ENCODE results near the gene CELA2B. TPM values are rescaled to one million over a fixed set of nuclear protein-coding genes. Genes with fewer than 3 reads are reported as not detected.
A peak's percentile ranks its signal among the peaks of the same experiment; 100 is the strongest.

The CELA2B gene
- total and polyA plus RNA-seq, 10 of the 15 experiments (the other 5 are each of a cell fraction or from before 2014, with no cell fraction given): not detected

- TF ChIP-seq NRF1 (conservative IDR thresholded peaks at IDR 0.05; ENCODE audit: low read depth, low read length) (no peak), CEBPB (IDR thresholded peaks at IDR 0.05; ENCODE audit: borderline replicate concordance in 1 of 2, low read depth in 2 of 2, low read length in 2 of 2) (no peak), RCOR1 (conservative IDR thresholded peaks at IDR 0.05; ENCODE audit: low read depth, low read length) (no peak), ATF3 (IDR thresholded peaks at IDR 0.05; ENCODE audit: borderline replicate concordance, extremely low read depth, low read depth, low read length) (no peak), IRF4 (IDR thresholded peaks at IDR 0.05; ENCODE audit: low read depth, low read length) (no peak), WRNIP1 (IDR thresholded peaks at IDR 0.05; ENCODE audit: borderline replicate concordance, low read depth, low read length) (no peak), SMC3 (IDR thresholded peaks at IDR 0.05; ENCODE audit: borderline replicate concordance, low read length) (peak; percentile 86), CBX5 (IDR thresholded peaks at IDR 0.05; ENCODE audit: low read depth) (no peak), LARP7 (IDR thresholded peaks at IDR 0.05) (0 out of 2 replicates have a peak, but pooled peaks have one; percentile 50), NFYB (IDR thresholded peaks at IDR 0.05; ENCODE audit: insufficient read depth, low read depth, low read length) (no peak), RAD21 (IDR thresholded peaks at IDR 0.05; ENCODE audit: insufficient read depth, low read depth, low read length) (peak; percentile 85), TCF7 (IDR thresholded peaks at IDR 0.05; ENCODE audit: borderline replicate concordance) (no peak)
- TF ChIP-seq, protein P1, sequence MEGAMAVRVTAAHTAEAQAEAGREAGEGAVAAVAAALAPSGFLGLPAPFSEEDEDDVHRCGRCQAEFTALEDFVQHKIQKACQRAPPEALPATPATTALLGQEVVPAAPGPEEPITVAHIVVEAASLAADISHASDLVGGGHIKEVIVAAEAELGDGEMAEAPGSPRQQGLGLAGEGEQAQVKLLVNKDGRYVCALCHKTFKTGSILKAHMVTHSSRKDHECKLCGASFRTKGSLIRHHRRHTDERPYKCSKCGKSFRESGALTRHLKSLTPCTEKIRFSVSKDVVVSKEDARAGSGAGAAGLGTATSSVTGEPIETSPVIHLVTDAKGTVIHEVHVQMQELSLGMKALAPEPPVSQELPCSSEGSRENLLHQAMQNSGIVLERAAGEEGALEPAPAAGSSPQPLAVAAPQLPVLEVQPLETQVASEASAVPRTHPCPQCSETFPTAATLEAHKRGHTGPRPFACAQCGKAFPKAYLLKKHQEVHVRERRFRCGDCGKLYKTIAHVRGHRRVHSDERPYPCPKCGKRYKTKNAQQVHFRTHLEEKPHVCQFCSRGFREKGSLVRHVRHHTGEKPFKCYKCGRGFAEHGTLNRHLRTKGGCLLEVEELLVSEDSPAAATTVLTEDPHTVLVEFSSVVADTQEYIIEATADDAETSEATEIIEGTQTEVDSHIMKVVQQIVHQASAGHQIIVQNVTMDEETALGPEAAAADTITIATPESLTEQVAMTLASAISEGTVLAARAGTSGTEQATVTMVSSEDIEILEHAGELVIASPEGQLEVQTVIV (IDR thresholded peaks at IDR 0.05; ENCODE audit: borderline replicate concordance, partially characterized antibody): no peak
Measured at GRCh38 chr1:15430787-15431570, 44.9 kb upstream of the CELA2B start (continued).

All from GM12878 (cell line).